Heart left ventricle (tissue), 16 donors: ENCODE measurements around the gene HAPLN2. TPM values are rescaled to one million over a fixed set of nuclear protein-coding genes. Genes with fewer than 3 reads are reported as not detected.

Experiments used
- ATAC-seq, 4 donors: fragments of 200-7000 bp; cut with Tn5 transposase; one replicate each; pipeline ENCODE4 v1.9.1; 2020 to 2022; ENCODE audit warnings: moderate library complexity in 4 of 4, mild to moderate bottlenecking in 3 of 4, moderate number of reproducible peaks in 1 of 4
- DNase-seq, 5 donors: peaks; one replicate each; pipeline ENCODE4 v3.0.0-alpha.2; 2020
- H3K27ac ChIP-seq, 12 donors: fragments of 200-600 bp; sonication (generic) in 4 of 12; one replicate each; pipeline versions ENCODE4 v1.5.0 to v1.8.0; 2016 to 2022; ENCODE audit warnings: mild to moderate bottlenecking in 2 of 12
- H3K27me3 ChIP-seq, 9 donors: fragments of 200-600 bp; sonication (generic) in 2 of 9; one replicate each; pipeline versions ENCODE4 v1.5.1 to v1.8.0; 2016 to 2022; ENCODE audit warnings: mild to moderate bottlenecking in 3 of 9
- H3K36me3 ChIP-seq, 9 donors: fragments of 200-600 bp; sonication (generic) in 2 of 9; one replicate each; pipeline versions ENCODE4 v1.5.0 to v1.8.0; 2018 to 2022; ENCODE audit warnings: mild to moderate bottlenecking in 2 of 9
- H3K4me1 ChIP-seq, 12 donors: fragments of 200-600 bp; sonication (generic) in 4 of 12; one replicate each; pipeline versions ENCODE4 v1.5.0 to v1.8.0; 2016 to 2022; ENCODE audit warnings: mild to moderate bottlenecking in 3 of 12
- H3K4me3 ChIP-seq, 12 donors: fragments of 200-600 bp; sonication (generic) in 4 of 12; one replicate each; pipeline versions ENCODE4 v1.5.0 to v1.8.0; 2017 to 2022; ENCODE audit warnings: mild to moderate bottlenecking in 9 of 12, moderate library complexity in 4 of 12
- H3K9me3 ChIP-seq, 12 donors: fragments of 200-600 bp; sonication (generic) in 4 of 12; one replicate each; pipeline versions ENCODE4 v1.5.0 to v1.8.0; 2016 to 2022; ENCODE audit warnings: mild to moderate bottlenecking in 1 of 12
- POLR2A ChIP-seq, 2 donors: fragments of 450-650 bp; IDR thresholded peaks; one replicate each; pipeline ENCODE4 v1.6.1; 2017; ENCODE audit warnings: antibody characterized with exemption in 2 of 2, mild to moderate bottlenecking in 2 of 2, moderate library complexity in 2 of 2
- WGBS, 4 donors: extraction: QIAGEN DNeasy Blood & Tissue Kit in 2 of 4; methylation state at CpG; one replicate each; pipeline versions ENCODE4 v1.1.5 to v1.1.7; 2013 to 2018; 5-methylcytosine and 5-hydroxymethylcytosine counted together
- intact Hi-C, 10 donors: fragments of 100-400 bp; cut with DNase I; formaldehyde crosslinking; loops; one replicate each; pipeline versions ENCODE4 v1.11.1 to v1.14.2; 2022
- polyA plus RNA-seq, 2 donors: library from polyadenylated mRNA; stranded (reverse); fragments of 200-250 nt; gene quantifications; one replicate each; pipeline ENCODE4 v1.2.3, GENCODE V29; 2013
- total RNA-seq, 9 donors: library from RNA; depleted of rRNA in 2 of 9; stranded (reverse); fragments of >200 nt in 2 of 9; fragmentation: NEBNext Ultra II Directional in 3 of 9; extraction: Animal tissue kit (Norgen Biotek cat#: 25700) in 3 of 9; gene quantifications; one replicate each; pipeline versions ENCODE4 v1.1.0 to v1.2.4, GENCODE V29; 2016 to 2023
- TF ChIP-seq, protein P1 (sequence below), 12 donors: fragments of 200-600 bp; sonication (generic) in 4 of 12; IDR thresholded peaks; one replicate each; pipeline versions ENCODE4 v1.5.0 to v1.8.0; 2018 to 2022; ENCODE audit warnings: antibody characterized with exemption in 12 of 12, mild to moderate bottlenecking in 5 of 12
- donor health status: ischemic (EF 13 %, LVEDD 7.1; RV severe dilation, severe dysfunction).
- donor health status: healthy with polysubstance abuse.
- donor health status: DM: no; HTN: yes; CAD: no.
- donor health status: DM: no; HTN: no; CAD: no.
- donor health status: ischemic (EF 25% LVEDD 6.9; RV normal size, moderate dysfunction).
- donor health status: ischemic (EF 25% LVEDD 5.7; RV mildly dilated, moderate dysfunction).
- donor health status: healthy.
- donor health status: DM: yes; HTN: yes; CAD: no.
- donor health status: ischemic (EF 35%, LVEDD 5.7; RV mildly dilated, moderate dysfunction).
- donor health status: nonischemic (EF 11% LVEDD 7.7; RV severe dilation, severe dysfunction).
- donor health status: DM: yes; HTN: yes; CAD: no.
- donor health status: PGD.
- donor health status: ischemic (EF 29% LVEDD 5.4; RV normal size, mild dysfunction).
- donor health status: nonischemic (EF 23%, LVEDD 6.1; RV moderate dilation, normal function).

The HAPLN2 gene
- total and polyA plus RNA-seq, 11 donors: 0.52 to 3.0 (median 1.1) TPM

DNA sequence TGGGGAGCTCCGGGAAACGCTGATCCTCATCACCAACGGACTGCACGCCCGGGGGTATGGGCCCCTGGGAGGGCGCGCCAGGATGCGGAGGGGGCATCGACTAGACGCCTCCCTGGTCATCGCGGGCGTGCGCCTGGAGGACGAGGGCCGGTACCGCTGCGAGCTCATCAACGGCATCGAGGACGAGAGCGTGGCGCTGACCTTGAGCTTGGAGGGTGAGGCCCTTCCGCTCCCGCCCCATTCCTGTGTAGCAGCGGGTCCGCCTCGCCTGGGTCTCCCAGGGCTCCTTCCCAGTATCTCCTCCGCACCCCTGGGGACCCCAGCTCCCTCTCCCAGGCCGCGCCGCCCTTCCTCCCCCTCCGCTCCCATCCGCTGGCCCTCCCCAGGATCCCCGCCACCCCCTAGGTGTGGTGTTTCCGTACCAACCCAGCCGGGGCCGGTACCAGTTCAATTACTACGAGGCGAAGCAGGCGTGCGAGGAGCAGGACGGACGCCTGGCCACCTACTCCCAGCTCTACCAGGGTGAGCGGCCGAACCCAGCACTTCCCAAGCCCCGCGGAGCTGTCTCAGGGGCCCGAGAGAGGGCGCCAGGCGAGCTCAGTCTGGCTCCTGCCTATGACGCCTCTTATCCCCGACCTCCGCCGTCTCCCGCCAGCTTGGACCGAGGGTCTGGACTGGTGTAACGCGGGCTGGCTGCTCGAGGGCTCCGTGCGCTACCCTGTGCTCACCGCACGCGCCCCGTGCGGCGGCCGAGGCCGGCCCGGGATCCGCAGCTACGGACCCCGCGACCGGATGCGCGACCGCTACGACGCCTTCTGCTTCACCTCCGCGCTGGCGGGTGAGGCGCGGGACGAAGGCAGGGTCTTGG, 5.0 kb downstream of the HAPLN2 start:
- Histone ChIP-seq H3K9me3 (no peaks in the 10 kb centered on the region), H3K36me3 (no peaks in the 10 kb centered on the region), H3K27me3 (peaks cover 3 to 54% (median 49%) of the 10 kb centered on the region in 9 donors), H3K4me1 (peaks cover 5 to 36% (median 23%) of the 10 kb centered on the region in 12 donors), H3K4me3 (peak overlapping the region; percentile 26 to 59 (median 50)), H3K27ac (peak overlapping the region in 11 of 12 donors; percentile 2 to 81 (median 59))
- DNase-seq (peak; percentile 49 to 77 (median 70)), ATAC-seq (peak; percentile 20 to 82 (median 78))
- TF ChIP-seq, protein P1, sequence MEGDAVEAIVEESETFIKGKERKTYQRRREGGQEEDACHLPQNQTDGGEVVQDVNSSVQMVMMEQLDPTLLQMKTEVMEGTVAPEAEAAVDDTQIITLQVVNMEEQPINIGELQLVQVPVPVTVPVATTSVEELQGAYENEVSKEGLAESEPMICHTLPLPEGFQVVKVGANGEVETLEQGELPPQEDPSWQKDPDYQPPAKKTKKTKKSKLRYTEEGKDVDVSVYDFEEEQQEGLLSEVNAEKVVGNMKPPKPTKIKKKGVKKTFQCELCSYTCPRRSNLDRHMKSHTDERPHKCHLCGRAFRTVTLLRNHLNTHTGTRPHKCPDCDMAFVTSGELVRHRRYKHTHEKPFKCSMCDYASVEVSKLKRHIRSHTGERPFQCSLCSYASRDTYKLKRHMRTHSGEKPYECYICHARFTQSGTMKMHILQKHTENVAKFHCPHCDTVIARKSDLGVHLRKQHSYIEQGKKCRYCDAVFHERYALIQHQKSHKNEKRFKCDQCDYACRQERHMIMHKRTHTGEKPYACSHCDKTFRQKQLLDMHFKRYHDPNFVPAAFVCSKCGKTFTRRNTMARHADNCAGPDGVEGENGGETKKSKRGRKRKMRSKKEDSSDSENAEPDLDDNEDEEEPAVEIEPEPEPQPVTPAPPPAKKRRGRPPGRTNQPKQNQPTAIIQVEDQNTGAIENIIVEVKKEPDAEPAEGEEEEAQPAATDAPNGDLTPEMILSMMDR (IDR thresholded peaks at IDR 0.05): peak in 9 of 12 donors; percentile 3 to 53 (median 35)
- TF ChIP-seq POLR2A (IDR thresholded peaks at IDR 0.05): no peak
- WGBS, 4 donors: 1 to 2% (median 1%) methylated on average over 58 to 87 of the region's 87 CpGs
- intact Hi-C loops: loop anchor here in 3 of 10 donors (2.0 to 10.0 kb wide), 3 partner anchors 33 to 101 kb away; partner anchors contain the start of genes ISG20L2 (in 1 of the 3) and METTL25B (in 1 of the 3)

DNA sequence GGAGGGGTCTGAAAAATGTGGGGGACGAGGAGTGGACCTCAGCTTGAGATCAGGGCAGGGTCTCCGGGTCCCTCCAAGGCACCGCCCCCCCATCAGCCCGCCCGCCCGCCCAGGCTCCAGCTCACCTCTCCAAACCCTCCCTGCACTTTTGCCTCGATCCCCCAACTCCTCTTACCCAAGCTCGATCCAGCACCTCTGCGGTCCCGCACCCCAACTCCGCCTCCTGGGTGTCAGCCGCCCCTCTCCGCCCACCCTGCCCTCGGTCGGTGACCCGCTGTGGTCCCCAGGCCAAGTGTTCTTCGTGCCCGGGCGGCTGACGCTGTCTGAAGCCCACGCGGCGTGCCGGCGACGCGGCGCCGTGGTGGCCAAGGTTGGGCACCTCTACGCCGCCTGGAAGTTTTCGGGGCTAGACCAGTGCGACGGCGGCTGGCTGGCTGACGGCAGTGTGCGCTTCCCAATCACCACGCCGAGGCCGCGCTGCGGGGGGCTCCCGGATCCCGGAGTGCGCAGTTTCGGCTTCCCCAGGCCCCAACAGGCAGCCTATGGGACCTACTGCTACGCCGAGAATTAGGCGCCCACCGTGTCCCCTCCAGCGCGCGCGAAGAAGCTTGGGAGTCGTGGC, 5.7 kb downstream of the HAPLN2 start:
- ATAC-seq (peak in 2 of 4 donors; percentile 4 to 23), DNase-seq (no peak)
- WGBS, 4 donors: 1 to 6% (median 2%) methylated on average over 29 to 55 of the region's 55 CpGs
- Histone ChIP-seq H3K9me3 (no peaks in the 10 kb centered on the region), H3K4me3 (peak overlapping the region; percentile 26 to 59 (median 50)), H3K27ac (peak overlapping the region in 11 of 12 donors; percentile 2 to 81 (median 59)), H3K4me1 (peaks cover 5 to 36% (median 23%) of the 10 kb centered on the region in 12 donors), H3K27me3 (peaks cover 3 to 61% (median 45%) of the 10 kb centered on the region in 9 donors), H3K36me3 (no peaks in the 10 kb centered on the region)
- no peak for TF ChIP-seq POLR2A (IDR thresholded peaks at IDR 0.05)
- TF ChIP-seq, protein P1 (IDR thresholded peaks at IDR 0.05): no peak
- intact Hi-C loops: loop anchor here in 7 of 10 donors (1.0 to 10.0 kb wide), 6 partner anchors 32 to 102 kb away; partner anchors contain the start of genes ISG20L2 (in 2 of the 7), METTL25B (in 2 of the 7) and NES (in 1 of the 7)

DNA sequence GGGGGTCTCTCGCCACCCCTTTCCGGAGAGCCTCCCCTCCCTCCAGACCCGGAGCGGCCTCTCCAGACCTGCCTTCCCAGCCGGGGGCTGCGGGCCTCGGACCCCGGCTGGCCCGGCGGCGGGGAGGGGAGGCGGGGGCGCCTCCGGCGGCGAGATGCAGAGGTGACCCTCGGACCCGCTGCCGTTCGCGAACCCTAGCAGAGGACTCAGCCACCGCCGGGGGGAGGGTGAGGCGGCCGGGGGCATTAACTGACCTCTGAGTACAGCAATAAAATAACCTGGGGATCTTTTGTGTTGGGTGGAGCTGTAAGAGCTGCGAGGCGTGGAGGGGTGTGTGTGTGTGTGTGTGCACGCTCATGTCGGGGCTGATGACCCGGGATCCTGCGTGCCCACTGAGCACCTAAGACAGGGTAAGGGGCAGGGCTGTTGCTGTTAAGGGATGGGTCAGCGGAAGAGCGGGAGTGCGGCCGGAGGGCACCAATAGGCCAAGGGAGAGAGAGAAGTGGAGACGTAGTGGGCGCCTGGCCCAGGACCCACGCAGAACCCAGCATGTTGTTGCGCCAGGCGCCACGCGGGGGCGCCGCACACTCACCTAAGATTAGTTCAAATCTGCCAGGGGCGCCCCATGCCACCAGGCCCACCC, 6.3 kb downstream of the HAPLN2 start:
- Histone ChIP-seq H3K4me1 (peaks cover 5 to 36% (median 22%) of the 10 kb centered on the region in 12 donors), H3K27me3 (peaks cover 3 to 67% (median 50%) of the 10 kb centered on the region in 9 donors), H3K4me3 (peak overlapping the region; percentile 26 to 59 (median 50)), H3K9me3 (no peaks in the 10 kb centered on the region), H3K27ac (peak overlapping the region in 9 of 12 donors; percentile 14 to 81 (median 67)), H3K36me3 (no peaks in the 10 kb centered on the region)
- DNase-seq (peak in 4 of 5 donors; percentile 46 to 81 (median 64)), ATAC-seq (peak; percentile 40 to 67 (median 48))
- 1 to 2% (median 2%) methylated on average over 28 to 45 of the region's 45 CpGs for WGBS, 4 donors
- no peak for TF ChIP-seq POLR2A (IDR thresholded peaks at IDR 0.05)
- TF ChIP-seq, protein P1 (IDR thresholded peaks at IDR 0.05): peak; percentile 62 to 85 (median 80)
- intact Hi-C loops: loop anchor here in 9 of 10 donors (1.0 to 10.0 kb wide), 7 partner anchors 31 to 103 kb away; partner anchors contain the start of genes ISG20L2 (in 3 of the 9), METTL25B (in 3 of the 9) and NES (in 1 of the 9)
